HEK293 (cell line): ENCODE data around the gene TNS4.

Source experiments
- CTCF ChIA-PET: fragments of 350-600 bp; formaldehyde crosslinking; extraction: SDS; loops from one replicate; lab custom pipeline; 2021; ENCODE audit warnings: antibody characterized with exemption; lab: Yijun Ruan, JAX
- POLR2A ChIA-PET: fragments of 300-600 bp; formaldehyde crosslinking; extraction: SDS; loops from one replicate; lab custom pipeline; 2020; ENCODE audit warnings: antibody characterized with exemption, inconsistent platforms; lab: Yijun Ruan, JAX
- H3K27ac ChIP-seq: fragments of 200-500 bp; sonication (Bioruptor generic); 2 replicates; pipeline ENCODE4 v1.5.1; 2014; ENCODE audit warnings: low read depth, low read length, control low read depth, inconsistent platforms; ENCODE audit errors: extremely low read depth
- H3K36me3 ChIP-seq, 2 experiments: fragments of 200-500 bp in 1 of 2; sonication (Bioruptor generic) in 1 of 2; 1 replicate in 1 of 2; 2 replicates in 1 of 2; pipeline ENCODE4 v1.5.1; 2014 to 2017; ENCODE audit warnings: inconsistent platforms in 2 of 2, low read length in 2 of 2; ENCODE audit not compliant: control insufficient read depth in 2 of 2, insufficient read depth in 1 of 2
- H3K4me1 ChIP-seq: fragments of 200-500 bp; sonication (Bioruptor generic); 2 replicates; pipeline ENCODE4 v1.5.1; 2014; ENCODE audit warnings: mild to moderate bottlenecking, low read length, inconsistent platforms; ENCODE audit not compliant: control insufficient read depth, insufficient read depth
- H3K4me3 ChIP-seq: 2 replicates; pipeline ENCODE4 v1.5.1; 2011; ENCODE audit warnings: low read depth, mild to moderate bottlenecking, control low read depth, low read length, moderate library complexity
- H3K9me3 ChIP-seq: fragments of 200-500 bp; sonication (Bioruptor generic); 2 replicates; pipeline ENCODE4 v1.5.1; 2014; ENCODE audit warnings: low read depth, low read length, inconsistent platforms; ENCODE audit not compliant: control insufficient read depth, insufficient read depth
- ATF2 ChIP-seq: fragments of 450-650 bp; formaldehyde crosslinking; IDR thresholded peaks from 2 replicates; pipeline ENCODE4 v1.5.1; 2016; ENCODE audit warnings: missing biosample characterization, missing genetic modification characterization, low read depth
- BCL11A ChIP-seq: fragments of 450-650 bp; formaldehyde crosslinking; IDR thresholded peaks from 2 replicates; pipeline ENCODE4 v1.5.1; 2016; ENCODE audit warnings: low read depth, missing biosample characterization, missing genetic modification characterization
- GLI2 ChIP-seq: fragments of 450-650 bp; formaldehyde crosslinking; IDR thresholded peaks from 2 replicates; pipeline ENCODE4; 2017; ENCODE audit warnings: missing biosample characterization, missing genetic modification characterization, low read depth, borderline replicate concordance
- GLIS1 ChIP-seq: fragments of 450-650 bp; formaldehyde crosslinking; IDR thresholded peaks from 2 replicates; pipeline ENCODE4 v1.5.1; 2016; ENCODE audit warnings: missing biosample characterization, missing genetic modification characterization
- GLIS2 ChIP-seq: fragments of 450-650 bp; formaldehyde crosslinking; IDR thresholded peaks from 2 replicates; pipeline ENCODE4 v1.5.1; 2016; ENCODE audit warnings: missing biosample characterization, missing genetic modification characterization
- HOXA7 ChIP-seq: sonication (generic); formaldehyde crosslinking; IDR thresholded peaks from 2 replicates; pipeline ENCODE4 v1.8.1; 2022; ENCODE audit warnings: missing genetic modification reagents, borderline replicate concordance
- INSM2 ChIP-seq: fragments of 450-650 bp; formaldehyde crosslinking; IDR thresholded peaks from 2 replicates; pipeline ENCODE4 v1.5.1; 2016; ENCODE audit warnings: missing biosample characterization, missing genetic modification characterization
- MYNN ChIP-seq: fragments of 450-650 bp; formaldehyde crosslinking; IDR thresholded peaks from 2 replicates; pipeline ENCODE4 v1.5.1; 2016; ENCODE audit warnings: missing biosample characterization, missing genetic modification characterization, borderline replicate concordance
- PRDM6 ChIP-seq: fragments of 450-650 bp; formaldehyde crosslinking; IDR thresholded peaks from 2 replicates; pipeline ENCODE4 v1.5.1; 2017; ENCODE audit warnings: missing biosample characterization, missing genetic modification characterization
- RBAK ChIP-seq: fragments of 450-650 bp; formaldehyde crosslinking; IDR thresholded peaks from 2 replicates; pipeline ENCODE4 v1.5.1; 2016; ENCODE audit warnings: missing biosample characterization, missing genetic modification characterization
- WT1 ChIP-seq: fragments of 450-650 bp; formaldehyde crosslinking; IDR thresholded peaks from 2 replicates; pipeline ENCODE4 v1.5.1; 2016; ENCODE audit warnings: missing biosample characterization, missing genetic modification characterization
- ZNF174 ChIP-seq: fragments of 450-650 bp; formaldehyde crosslinking; IDR thresholded peaks from 2 replicates; pipeline ENCODE4 v1.5.0; 2017; ENCODE audit warnings: missing biosample characterization, mild to moderate bottlenecking, missing genetic modification characterization
- ZNF184 ChIP-seq: fragments of 450-650 bp; IDR thresholded peaks from 2 replicates; pipeline ENCODE4 v1.5.1; 2018; ENCODE audit warnings: missing biosample characterization, mild to moderate bottlenecking, missing genetic modification characterization
- ZNF202 ChIP-seq: fragments of 450-650 bp; formaldehyde crosslinking; IDR thresholded peaks from 2 replicates; pipeline ENCODE4 v1.5.1; 2016; ENCODE audit warnings: missing biosample characterization, missing genetic modification characterization, borderline replicate concordance
- ZNF24 ChIP-seq: fragments of 450-650 bp; formaldehyde crosslinking; IDR thresholded peaks from 2 replicates; pipeline ENCODE4 v1.5.1; 2016; ENCODE audit warnings: missing biosample characterization, missing genetic modification characterization
- ZNF394 ChIP-seq: fragments of 450-650 bp; formaldehyde crosslinking; IDR thresholded peaks from 2 replicates; pipeline ENCODE4 v1.5.1; 2016; ENCODE audit warnings: missing biosample characterization, missing genetic modification characterization, mild to moderate bottlenecking, moderate library complexity, borderline replicate concordance
- ZNF449 ChIP-seq: fragments of 450-650 bp; formaldehyde crosslinking; IDR thresholded peaks from 2 replicates; pipeline ENCODE4 v1.5.1; 2017; ENCODE audit warnings: missing biosample characterization, mild to moderate bottlenecking, missing genetic modification characterization, moderate library complexity
- ZNF513 ChIP-seq: fragments of 450-650 bp; IDR thresholded peaks from 2 replicates; pipeline ENCODE4 v1.5.1; 2018; ENCODE audit warnings: missing biosample characterization, missing genetic modification characterization
- ZNF561 ChIP-seq: fragments of 450-650 bp; IDR thresholded peaks from 2 replicates; pipeline ENCODE4 v1.5.1; 2018; ENCODE audit warnings: missing biosample characterization, missing genetic modification characterization, borderline replicate concordance
- ZNF571 ChIP-seq: fragments of 450-650 bp; formaldehyde crosslinking; IDR thresholded peaks from 2 replicates; pipeline ENCODE4 v1.5.0; 2017; ENCODE audit warnings: missing biosample characterization, missing genetic modification characterization
- ZNF677 ChIP-seq: fragments of 450-650 bp; IDR thresholded peaks from 2 replicates; pipeline ENCODE4 v1.5.0; 2018; ENCODE audit warnings: missing biosample characterization, mild to moderate bottlenecking, missing genetic modification characterization, moderate library complexity
- ZSCAN4 ChIP-seq: fragments of 450-650 bp; formaldehyde crosslinking; IDR thresholded peaks from 2 replicates; pipeline ENCODE4 v1.5.1; 2017; ENCODE audit warnings: missing biosample characterization, missing genetic modification characterization

The TNS4 gene

GRCh38 chr17:40461732-40462342, 39.6 kb downstream of the TNS4 start:
- Histone ChIP-seq H3K27ac (no peak overlapping the region), H3K4me1 (peaks cover 8% of the 10 kb centered on the region; the same call in 1 of the 2 replicates), H3K9me3 (no peaks in the 10 kb centered on the region), H3K4me3 (no peak overlapping the region), H3K36me3 (peaks cover 0 to 6% of the 10 kb centered on the region in 2 experiments; a peak in 1 of 3 replicates)
- TF ChIP-seq ZNF184 (tag by site-specific recombination) (no peak), ZSCAN4 (tag by site-specific recombination) (no peak), RBAK (no peak), MYNN (tag by site-specific recombination) (no peak), ZNF394 (no peak), ZNF571 (tag by site-specific recombination) (no peak), GLIS1 (tag by site-specific recombination) (no peak), ZNF24 (tag by site-specific recombination) (no peak), GLI2 (tag by site-specific recombination) (no peak), ZNF202 (tag by site-specific recombination) (no peak)
- ChIA-PET CTCF (interaction anchor here (2.4 to 2.9 kb wide), 2 partner anchors 12 to 14 kb away, joined by 12 to 18 read pairs; no protein-coding TSS in a partner anchor), POLR2A (no interaction called here)

GRCh38 chr17:40460968-40461731, 40.3 kb downstream of the TNS4 start:
- Histone ChIP-seq H3K4me3 (no peak overlapping the region), H3K4me1 (peaks cover 8% of the 10 kb centered on the region; the same call in 1 of the 2 replicates), H3K9me3 (no peaks in the 10 kb centered on the region), H3K36me3 (peaks cover 0 to 11% of the 10 kb centered on the region in 2 experiments; a peak in 1 of 3 replicates), H3K27ac (no peak overlapping the region)
- no peak for TF ChIP-seq ZNF561 (tag by site-specific recombination)
- TF ChIP-seq ZNF449: no peak
- TF ChIP-seq ZNF174 (tag by site-specific recombination): no peak
- TF ChIP-seq ZNF677 (tag by site-specific recombination): no peak
- TF ChIP-seq WT1 (tag by site-specific recombination): no peak
- TF ChIP-seq ZNF513: no peak
- TF ChIP-seq GLIS2 (tag by site-specific recombination): no peak
- TF ChIP-seq PRDM6 (tag by site-specific recombination): no peak
- no peak for TF ChIP-seq GLIS1 (tag by site-specific recombination)
- TF ChIP-seq HOXA7: no peak
- TF ChIP-seq ATF2 (tag by site-specific recombination): no peak
- TF ChIP-seq INSM2 (tag by site-specific recombination): no peak
- no peak for TF ChIP-seq BCL11A
- ChIA-PET POLR2A (interaction anchor here (1.2 kb wide), 1 partner anchor 43 kb away, joined by 4 read pairs; the partner anchor contains the start of gene TOP2A), CTCF (interaction anchor here (0.9 to 2.9 kb wide), 3 partner anchors 11 to 72 kb away, joined by 4 to 18 read pairs (median 12); no protein-coding TSS in a partner anchor)
